Measurements from ENCODE around the gene ANGPTL8.

The ANGPTL8 gene

DNA sequence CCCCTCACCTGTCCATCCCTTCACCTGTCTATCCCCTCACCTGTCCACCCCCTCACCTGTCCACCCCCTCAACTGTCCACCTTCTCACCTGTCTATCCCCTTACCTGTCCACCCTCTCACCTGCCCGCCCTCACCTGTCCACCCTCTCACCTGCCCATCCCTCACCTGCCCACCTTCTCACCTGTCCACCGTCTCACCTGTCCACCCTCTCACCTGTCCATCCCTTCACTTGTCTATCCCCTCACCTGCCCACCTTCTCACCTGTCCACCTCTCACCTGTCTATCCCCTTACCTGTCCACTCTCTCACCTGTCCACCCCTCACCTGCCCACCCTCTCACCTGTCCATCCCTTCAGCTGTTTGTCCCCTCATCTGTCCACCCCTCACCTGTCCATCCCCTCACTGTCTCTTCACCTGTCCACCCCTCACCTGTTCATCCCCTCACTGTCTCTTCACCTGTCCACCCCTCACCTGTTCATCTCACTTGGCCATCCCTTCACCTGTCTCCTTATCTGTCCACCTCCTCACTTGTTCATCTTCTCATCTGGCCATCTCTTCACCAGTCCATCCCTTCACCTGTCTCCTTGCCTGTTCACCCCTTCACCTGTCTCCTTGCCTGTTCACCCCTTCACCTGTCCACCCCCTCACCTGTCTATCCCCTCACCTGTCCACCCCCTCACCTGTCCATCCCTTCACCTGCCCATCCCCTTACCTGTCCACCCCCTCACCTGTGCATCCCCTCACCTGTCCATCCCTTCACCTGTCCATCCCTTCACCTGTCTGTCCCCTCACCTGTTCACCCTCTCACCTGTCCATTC lies 29.4 kb upstream of the ANGPTL8 start:
- TF ChIP-seq, protein P1, sequence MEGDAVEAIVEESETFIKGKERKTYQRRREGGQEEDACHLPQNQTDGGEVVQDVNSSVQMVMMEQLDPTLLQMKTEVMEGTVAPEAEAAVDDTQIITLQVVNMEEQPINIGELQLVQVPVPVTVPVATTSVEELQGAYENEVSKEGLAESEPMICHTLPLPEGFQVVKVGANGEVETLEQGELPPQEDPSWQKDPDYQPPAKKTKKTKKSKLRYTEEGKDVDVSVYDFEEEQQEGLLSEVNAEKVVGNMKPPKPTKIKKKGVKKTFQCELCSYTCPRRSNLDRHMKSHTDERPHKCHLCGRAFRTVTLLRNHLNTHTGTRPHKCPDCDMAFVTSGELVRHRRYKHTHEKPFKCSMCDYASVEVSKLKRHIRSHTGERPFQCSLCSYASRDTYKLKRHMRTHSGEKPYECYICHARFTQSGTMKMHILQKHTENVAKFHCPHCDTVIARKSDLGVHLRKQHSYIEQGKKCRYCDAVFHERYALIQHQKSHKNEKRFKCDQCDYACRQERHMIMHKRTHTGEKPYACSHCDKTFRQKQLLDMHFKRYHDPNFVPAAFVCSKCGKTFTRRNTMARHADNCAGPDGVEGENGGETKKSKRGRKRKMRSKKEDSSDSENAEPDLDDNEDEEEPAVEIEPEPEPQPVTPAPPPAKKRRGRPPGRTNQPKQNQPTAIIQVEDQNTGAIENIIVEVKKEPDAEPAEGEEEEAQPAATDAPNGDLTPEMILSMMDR (conservative IDR thresholded peaks at IDR 0.05; ENCODE audit: control insufficient read depth, insufficient read depth, low read depth, low read length), result no peak
- H3K4me3 ChIP-seq (ENCODE audit: control insufficient read depth, low read depth, low read length), result no peak overlapping the region

DNA sequence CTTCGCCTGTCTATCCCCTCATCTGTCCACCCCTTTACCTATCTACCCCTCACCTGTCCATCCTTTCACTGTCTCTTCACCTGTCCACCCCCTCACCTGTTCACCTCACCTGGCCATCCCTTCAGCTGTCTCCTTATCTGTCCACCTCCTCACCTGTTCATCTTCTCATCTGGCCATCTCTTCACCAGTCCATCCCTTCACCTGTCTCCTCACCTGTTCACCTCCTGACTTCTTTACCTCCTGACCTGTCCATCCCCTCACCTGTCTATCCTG lies 28.8 kb upstream of the ANGPTL8 start:
- no peak overlapping the region for H3K4me3 ChIP-seq (ENCODE audit: control insufficient read depth, low read depth, low read length)
- DNase-seq (ENCODE audit: low read depth), result no peak
- TF ChIP-seq, protein P1 (conservative IDR thresholded peaks at IDR 0.05; ENCODE audit: control insufficient read depth, insufficient read depth, low read depth, low read length), result no peak

More for the DNA sequence above, 29.4 kb upstream of the ANGPTL8 start:
- DNase-seq (ENCODE audit: low read depth), result no peak

DNA sequence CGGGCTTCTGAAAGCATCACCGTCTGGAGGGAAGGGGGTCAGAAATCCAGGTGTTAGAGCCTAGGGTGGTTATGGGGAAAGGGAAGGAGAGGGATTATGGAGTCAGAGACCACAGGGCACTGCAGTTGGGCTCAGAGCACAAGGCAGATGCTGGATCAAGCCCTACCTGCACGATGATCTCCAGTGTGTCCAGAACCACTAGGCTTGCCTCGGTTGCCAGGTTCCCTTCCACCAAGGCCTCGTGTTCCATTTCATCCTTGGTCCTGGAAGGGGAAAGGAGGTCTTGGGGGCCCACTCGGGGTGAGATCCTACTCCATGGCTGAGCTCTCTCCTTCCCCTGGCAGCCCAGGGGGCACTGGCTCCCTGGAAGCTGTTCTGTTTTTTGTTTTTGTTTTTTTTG lies 25.0 kb upstream of the ANGPTL8 start:
- no peak for DNase-seq (ENCODE audit: low read depth)

DNA sequence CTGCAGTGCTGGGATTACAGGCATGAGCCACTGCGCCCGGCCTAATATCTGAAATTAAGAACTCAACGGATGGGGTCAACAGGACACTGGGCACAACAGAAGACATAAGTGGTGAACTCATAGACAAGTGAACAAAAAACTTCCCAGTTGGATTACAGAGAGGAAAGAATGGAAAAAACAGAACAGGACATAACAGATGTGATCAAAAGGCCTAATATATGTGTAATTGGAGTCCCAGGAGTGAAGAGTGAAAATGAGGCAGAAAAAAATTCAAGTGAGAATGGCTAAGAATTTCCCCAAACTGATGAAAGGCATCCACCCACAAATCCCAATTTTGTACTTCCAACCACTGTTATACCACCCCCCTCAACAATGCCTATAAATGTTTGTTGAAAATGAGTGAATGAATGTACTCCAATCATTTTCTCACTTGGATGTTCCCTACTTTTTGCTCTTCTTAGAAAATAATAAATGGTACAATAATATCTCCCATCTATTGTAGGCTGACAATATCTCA lies 18.3 kb upstream of the ANGPTL8 start:
- TF ChIP-seq, protein P1 (conservative IDR thresholded peaks at IDR 0.05; ENCODE audit: control insufficient read depth, insufficient read depth, low read depth, low read length), result no peak

More for the DNA sequence above, 25.0 kb upstream of the ANGPTL8 start:
- TF ChIP-seq, protein P1 (conservative IDR thresholded peaks at IDR 0.05; ENCODE audit: control insufficient read depth, insufficient read depth, low read depth, low read length), result no peak
- H3K4me3 ChIP-seq (ENCODE audit: control insufficient read depth, low read depth, low read length), result no peak overlapping the region

DNA sequence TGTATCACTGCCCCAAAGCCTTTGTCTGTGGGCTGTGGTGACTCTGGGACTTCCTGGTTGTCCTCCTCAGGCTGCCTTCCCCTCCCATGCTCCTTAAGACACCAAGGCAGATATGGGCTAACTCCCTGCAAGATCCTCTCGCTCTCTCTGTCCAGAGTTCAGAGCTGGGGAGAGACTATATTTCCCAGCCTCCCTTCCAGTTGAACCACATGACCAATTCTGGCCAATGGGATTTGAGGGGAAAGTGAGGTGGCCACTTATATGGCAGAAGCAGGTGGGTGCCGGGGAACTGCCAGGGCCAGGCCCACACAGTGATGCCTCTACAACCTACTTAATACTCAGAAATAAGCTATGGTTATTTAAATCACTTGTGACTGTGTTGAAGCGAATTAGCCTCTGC lies 16.2 kb upstream of the ANGPTL8 start:
- DNase-seq (ENCODE audit: low read depth), result no peak
- TF ChIP-seq, protein P1 (conservative IDR thresholded peaks at IDR 0.05; ENCODE audit: control insufficient read depth, insufficient read depth, low read depth, low read length), result no peak
- no peak overlapping the region for H3K4me3 ChIP-seq (ENCODE audit: control insufficient read depth, low read depth, low read length)

More for the DNA sequence above, 18.3 kb upstream of the ANGPTL8 start:
- DNase-seq (ENCODE audit: low read depth), result no peak
- no peak overlapping the region for H3K4me3 ChIP-seq (ENCODE audit: control insufficient read depth, low read depth, low read length)

DNA sequence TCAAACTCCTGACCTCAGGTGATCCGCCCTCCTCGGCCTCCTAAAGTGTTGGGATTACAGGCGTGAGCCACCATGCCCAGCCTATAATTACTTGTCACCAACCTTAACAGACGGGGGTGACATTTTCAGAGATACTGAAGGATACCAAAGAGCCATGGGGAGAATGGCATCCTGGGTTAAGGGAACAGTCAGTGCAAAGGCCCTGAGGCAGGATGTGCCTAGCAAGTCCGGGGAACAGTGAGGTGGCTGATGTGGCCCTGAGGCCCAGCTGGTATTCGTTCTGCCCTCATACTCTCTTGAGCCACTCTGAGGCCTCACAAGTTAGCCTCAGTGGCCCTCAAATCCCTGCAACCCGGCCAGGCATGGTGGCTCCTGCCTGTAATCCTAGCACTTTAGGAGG lies 15.0 kb upstream of the ANGPTL8 start:
- H3K4me3 ChIP-seq (ENCODE audit: control insufficient read depth, low read depth, low read length), result no peak overlapping the region
- TF ChIP-seq, protein P1 (conservative IDR thresholded peaks at IDR 0.05; ENCODE audit: control insufficient read depth, insufficient read depth, low read depth, low read length), result no peak
- no peak for DNase-seq (ENCODE audit: low read depth)
